Muscle of arm (tissue), 14 donors: ENCODE data around the gene HOXC11. TPM values are rescaled to one million over a fixed set of nuclear protein-coding genes. Genes with fewer than 3 reads are reported as not detected.

Experiments used
- DNase-seq: peaks from one replicate; pipeline ENCODE4 v3.0.0-alpha.2; 2013
- long read RNA-seq, 11 donors: transcript quantifications; one replicate each; lab custom pipeline, GENCODE V29; 2026
- polyA plus RNA-seq, 12 donors: library from polyadenylated mRNA; unstranded; fragments of 120-200 nt; gene quantifications; one replicate each; pipeline ENCODE4 v1.2.1, GENCODE V29; 2013; ENCODE audit not compliant: insufficient read length in 12 of 12

Gene HOXC11
- polyA plus RNA-seq: under 1 TPM in 1 of 12 donors, not detected in 11; 0.08 TPM
- long read RNA-seq, donor 1: 0 reads
- long read RNA-seq, donor 2: 0 reads
- long read RNA-seq, donor 3: 0 reads
- long read RNA-seq, donor 4: 0 reads
- long read RNA-seq, donor 5: 0 reads
- long read RNA-seq, donor 6: 0 reads
- long read RNA-seq, donor 7: 0 reads
- long read RNA-seq, donor 8: 0 reads
- long read RNA-seq, donor 9: 0 reads
- long read RNA-seq, donor 10: 0 reads
- long read RNA-seq, donor 11: 0 reads

- no peak for DNase-seq
Measured at GRCh38 chr12:53972722-53973235, at the start of gene HOXC11. HOXC11 (plus strand) TSS chr12:53973126; CDS start chr12:53973242, 116 bp downstream.

GRCh38 chr12:53924521-53925405 lies 48.2 kb upstream of the HOXC11 start:
- DNase-seq: no peak

GRCh38 chr12:53927220-53928029 lies 45.5 kb upstream of the HOXC11 start:
- no peak for DNase-seq

- no peak for DNase-seq
Measured at GRCh38 chr12:53928054-53928835, 44.7 kb upstream of the HOXC11 start.

- DNase-seq: no peak
Measured at GRCh38 chr12:53929527-53929926, 43.4 kb upstream of the HOXC11 start.

- no peak for DNase-seq
Measured at GRCh38 chr12:53930591-53931255, 42.2 kb upstream of the HOXC11 start.

- no peak for DNase-seq
Measured at GRCh38 chr12:53931844-53932581, 40.9 kb upstream of the HOXC11 start.

- DNase-seq: no peak
Measured at GRCh38 chr12:53932915-53933314, 40.0 kb upstream of the HOXC11 start.

GRCh38 chr12:53935383-53936341 lies 37.3 kb upstream of the HOXC11 start:
- no peak for DNase-seq

GRCh38 chr12:53937099-53937498 lies 35.8 kb upstream of the HOXC11 start:
- DNase-seq: no peak

GRCh38 chr12:53937596-53938325 lies 35.2 kb upstream of the HOXC11 start:
- no peak for DNase-seq

- no peak for DNase-seq
Measured at GRCh38 chr12:53938326-53939140, 34.4 kb upstream of the HOXC11 start, which contains the start of gene HOXC13. HOXC13 (plus strand) TSS chr12:53938831; CDS start chr12:53938907, 76 bp downstream.

- no peak for DNase-seq
Measured at GRCh38 chr12:53939141-53940108, 33.5 kb upstream of the HOXC11 start.

GRCh38 chr12:53940443-53941014 lies 32.4 kb upstream of the HOXC11 start:
- DNase-seq: no peak

- DNase-seq: no peak
Measured at GRCh38 chr12:53941187-53941586, 31.7 kb upstream of the HOXC11 start.
